Muscle of back (tissue), 11 donors: ENCODE measurements around the gene CFD. TPM values are rescaled to one million over a fixed set of nuclear protein-coding genes. Genes with fewer than 3 reads are reported as not detected.
A peak's percentile ranks its signal among the peaks of the same experiment; 100 is the strongest.
"Not testable (repeated sequence)": the region's sequence is repeated elsewhere in the genome, so short reads cannot be mapped to it uniquely, and the experiment has no call there.

ENCODE experiments used
- DNase-seq, 3 donors: peaks; one replicate each; pipeline versions ENCODE4 v3.0.0 to v3.0.0-alpha.2; 2013
- polyA plus RNA-seq, 10 donors: library from polyadenylated mRNA; unstranded; fragments of 120-200 nt; gene quantifications; one replicate each; pipeline ENCODE4 v1.2.1, GENCODE V29; 2013; ENCODE audit not compliant: insufficient read length in 10 of 10

The CFD gene
- polyA plus RNA-seq, 10 donors = 1.0 to 5.4 (median 1.9) TPM

- DNase-seq = no peak
These were observed 34.6 kb upstream of the CFD start for GRCh38 chr19:824885-825284.

GRCh38 chr19:825897-826644 is 33.4 kb upstream of the CFD start:
- no peak for DNase-seq

GRCh38 chr19:827314-827709 is 32.2 kb upstream of the CFD start:
- DNase-seq = no peak

DNA sequence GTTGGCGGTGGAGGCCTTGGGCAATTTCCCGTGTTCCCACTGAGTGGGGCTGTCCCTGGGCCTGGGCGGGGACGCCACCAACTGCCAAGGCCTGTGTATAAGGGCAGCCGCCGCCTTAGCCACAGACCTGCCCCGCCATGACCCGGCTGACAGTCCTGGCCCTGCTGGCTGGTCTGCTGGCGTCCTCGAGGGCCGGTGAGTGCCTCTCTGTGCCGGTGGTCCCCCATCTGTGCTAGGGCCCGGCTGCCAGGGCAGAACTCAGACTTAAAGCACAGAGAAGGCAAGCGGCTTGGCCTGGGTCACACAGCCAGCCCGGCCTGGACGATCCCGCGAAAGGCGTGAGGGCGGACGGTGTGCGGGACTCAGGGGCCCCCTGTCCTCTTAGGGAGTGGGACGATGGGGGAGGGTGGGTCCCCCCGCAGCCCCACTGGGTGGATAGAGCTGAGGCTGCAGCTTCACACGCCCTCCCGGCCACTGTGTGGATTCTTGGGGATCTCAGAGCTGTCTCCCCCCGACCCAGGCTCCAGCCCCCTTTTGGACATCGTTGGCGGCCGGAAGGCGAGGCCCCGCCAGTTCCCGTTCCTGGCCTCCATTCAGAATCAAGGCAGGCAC is 31.6 kb upstream of the CFD start, which contains the start of gene AZU1:
TSS of gene AZU1 (plus strand) at position 128 of the 612 bp plus-strand sequence. CDS start at position 138, 10 bp downstream.
- DNase-seq = no peak

DNA sequence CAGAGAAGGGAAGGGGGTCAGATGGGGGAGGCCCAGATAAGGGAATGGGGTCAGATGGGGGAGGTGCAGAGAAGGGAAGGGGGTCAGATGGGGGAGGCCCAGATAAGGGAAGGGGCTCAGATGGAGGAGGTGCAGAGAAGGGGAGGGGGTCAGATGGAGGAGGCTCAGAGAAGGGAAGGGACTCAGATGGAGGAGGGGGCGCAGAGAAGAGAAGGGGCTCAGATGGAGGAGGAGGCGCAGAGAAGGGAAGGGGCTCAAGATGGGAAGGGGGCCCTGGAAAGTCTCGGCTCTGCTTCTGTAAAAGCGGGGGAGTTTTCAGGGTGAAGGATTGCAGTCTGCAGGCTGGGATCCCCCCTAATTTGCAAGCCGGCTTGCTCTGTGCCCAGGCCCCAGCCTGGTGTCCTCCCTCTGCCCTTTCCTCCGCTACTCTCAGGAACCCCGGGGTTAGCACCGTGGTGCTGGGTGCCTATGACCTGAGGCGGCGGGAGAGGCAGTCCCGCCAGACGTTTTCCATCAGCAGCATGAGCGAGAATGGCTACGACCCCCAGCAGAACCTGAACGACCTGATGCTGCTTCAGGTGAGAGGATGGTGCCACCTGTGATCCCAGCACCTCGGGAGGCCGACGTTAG is 30.2 kb upstream of the CFD start:
- DNase-seq = no peak

DNA sequence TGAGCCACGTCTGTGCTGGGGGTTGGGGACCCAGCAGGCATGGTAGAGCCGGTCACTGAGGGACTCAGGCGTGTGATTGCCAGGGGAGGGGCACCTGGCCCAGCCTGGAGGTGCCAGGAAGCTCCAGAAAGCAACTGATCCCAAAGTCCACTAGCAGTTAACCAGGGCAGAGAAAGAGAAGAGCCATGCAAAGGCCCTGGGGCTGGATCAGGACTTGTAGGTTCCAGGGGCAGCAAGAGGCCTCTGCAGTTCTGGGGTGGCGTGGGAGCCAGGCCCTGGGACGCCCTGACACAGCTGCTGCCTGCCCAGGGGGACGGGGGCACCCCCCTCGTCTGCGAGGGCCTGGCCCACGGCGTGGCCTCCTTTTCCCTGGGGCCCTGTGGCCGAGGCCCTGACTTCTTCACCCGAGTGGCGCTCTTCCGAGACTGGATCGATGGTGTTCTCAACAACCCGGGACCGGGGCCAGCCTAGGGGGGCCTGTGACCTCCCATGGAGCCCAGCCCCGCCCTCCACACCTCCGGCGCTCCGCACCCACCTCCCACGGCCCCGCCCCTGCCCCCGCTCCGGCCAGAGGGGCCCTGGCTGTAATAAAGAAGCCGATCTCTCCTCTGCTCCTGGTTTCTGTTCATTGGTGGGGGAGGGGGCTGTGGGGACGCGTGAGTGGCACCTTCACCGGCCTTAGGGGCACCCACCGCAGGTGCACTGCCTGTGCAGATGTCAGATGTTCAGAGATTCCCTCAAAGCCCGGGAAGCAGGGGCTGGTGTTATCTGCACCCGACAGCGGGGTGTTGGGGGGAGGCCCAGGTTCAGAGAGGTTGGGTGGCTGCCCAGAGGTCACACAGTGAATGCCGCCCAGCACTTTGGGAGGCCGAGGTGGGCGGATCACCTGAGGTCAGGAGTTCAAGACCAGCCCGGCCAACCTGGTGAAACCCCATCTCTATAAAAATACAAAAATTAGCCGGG is 27.8 kb upstream of the CFD start:
- DNase-seq = no peak

- DNase-seq = no peak
These were observed 25.2 kb upstream of the CFD start for GRCh38 chr19:834216-834615.

- no peak for DNase-seq
These were observed 24.2 kb upstream of the CFD start for GRCh38 chr19:835210-835810.

DNA sequence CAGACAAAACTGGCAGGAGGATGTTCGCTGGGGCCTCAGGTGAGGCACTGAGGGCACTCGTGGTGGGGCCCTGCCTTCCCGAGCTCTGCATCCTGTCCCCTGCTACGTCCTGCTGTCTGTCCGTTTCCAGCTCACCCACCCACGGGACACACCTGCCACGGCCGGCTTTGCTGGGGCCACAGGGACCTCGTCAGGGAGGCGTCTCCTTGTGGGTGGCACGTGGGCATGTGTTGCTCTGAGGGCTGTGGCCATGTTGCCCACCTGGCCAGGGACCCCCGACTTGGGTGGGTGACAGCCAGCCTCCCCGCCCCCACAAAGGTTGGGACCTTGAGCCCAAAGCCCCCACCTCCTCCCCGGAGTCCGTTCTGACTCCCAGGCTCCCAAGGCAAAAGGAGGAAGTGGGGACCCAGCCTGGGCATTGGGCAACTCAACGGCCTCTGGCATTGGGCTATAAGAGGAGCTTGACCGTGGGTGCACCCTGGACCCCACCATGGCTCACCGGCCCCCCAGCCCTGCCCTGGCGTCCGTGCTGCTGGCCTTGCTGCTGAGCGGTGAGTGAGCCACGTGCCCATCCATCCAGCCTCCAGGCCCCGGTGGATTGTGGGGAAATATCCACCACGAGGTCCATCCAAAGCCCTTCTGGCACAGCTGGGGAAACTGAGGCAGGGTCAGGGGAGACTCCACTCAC is 18.8 kb upstream of the CFD start, which contains the start of gene PRTN3:
TSS of gene PRTN3 (plus strand) at position 481 of the 688 bp plus-strand sequence. CDS start at position 491, 10 bp downstream.
- no peak for DNase-seq

DNA sequence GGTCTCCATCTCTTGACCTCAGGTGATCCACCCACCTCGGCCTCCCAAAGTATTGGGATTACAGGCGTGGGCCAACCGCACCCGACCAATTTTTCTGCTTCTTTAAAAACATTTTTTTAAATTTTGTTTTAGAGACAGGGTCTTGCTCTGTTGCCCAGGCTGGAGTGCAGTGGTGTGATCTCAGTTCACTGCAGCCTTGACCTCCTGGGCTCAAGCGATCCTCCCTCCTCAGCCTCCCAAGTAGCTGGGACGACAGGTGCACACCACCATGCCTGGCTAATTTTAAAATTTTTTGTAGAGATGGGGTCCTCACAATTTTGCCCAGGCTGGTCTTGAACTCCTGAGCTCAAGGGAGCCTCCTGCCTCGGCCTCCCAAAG is 16.7 kb upstream of the CFD start:
- DNase-seq = not testable (repeated sequence)

- no peak for DNase-seq
These were observed 16.2 kb upstream of the CFD start for GRCh38 chr19:843180-843835.

GRCh38 chr19:843836-844545 is 15.5 kb upstream of the CFD start:
- DNase-seq = no peak

DNA sequence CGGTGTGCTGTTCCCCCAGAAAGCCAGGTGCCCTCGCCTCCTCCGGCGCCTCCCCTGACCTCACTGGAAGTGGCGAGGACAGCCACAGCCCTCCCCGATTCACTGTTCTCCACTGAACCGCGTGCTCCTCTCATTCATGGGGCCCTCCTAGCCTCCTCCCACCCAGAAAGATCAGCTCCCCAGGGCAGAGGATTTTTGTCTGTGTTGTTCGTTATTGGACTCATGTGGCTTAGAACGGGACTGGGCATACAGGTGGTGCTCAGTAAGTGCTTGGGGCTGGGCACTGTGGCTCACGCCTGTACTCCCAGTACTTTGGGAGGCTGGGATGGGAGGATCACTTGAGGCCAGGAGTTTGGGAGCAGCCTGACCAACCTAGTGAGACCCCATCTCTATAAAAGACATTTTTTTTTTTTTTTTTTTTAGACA is 14.9 kb upstream of the CFD start:
- no peak for DNase-seq

GRCh38 chr19:845707-846521 is 13.6 kb upstream of the CFD start:
- no peak for DNase-seq

DNA sequence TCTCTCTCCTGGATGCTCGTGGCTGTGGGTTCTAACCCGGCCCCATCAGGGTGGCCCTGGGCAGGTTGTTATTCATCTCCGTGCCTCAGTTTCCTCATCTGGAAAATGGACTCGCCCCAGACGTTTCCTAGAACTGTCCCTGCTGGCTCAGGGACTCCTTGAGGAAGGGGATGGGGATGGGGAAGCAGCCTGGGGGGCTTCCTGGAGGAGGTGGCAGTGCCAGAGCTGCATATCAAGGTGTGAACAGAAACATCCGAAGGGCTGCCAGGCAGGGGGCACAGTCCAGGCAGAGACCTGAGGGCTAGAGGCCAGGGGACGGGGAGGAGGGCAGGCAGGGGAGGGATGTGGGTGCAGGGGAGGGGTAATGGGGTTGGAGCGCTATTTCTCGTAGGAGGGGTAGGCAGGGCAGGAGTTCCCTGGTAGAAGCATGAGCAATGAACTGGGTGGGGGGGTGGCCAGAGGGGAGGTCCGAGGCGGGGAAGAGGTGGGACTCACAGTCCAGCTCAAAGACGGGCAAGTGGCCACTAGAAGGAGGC is 11.0 kb upstream of the CFD start:
- no peak for DNase-seq

GRCh38 chr19:849195-849594 is 10.3 kb upstream of the CFD start:
- not testable (repeated sequence) for DNase-seq

DNA sequence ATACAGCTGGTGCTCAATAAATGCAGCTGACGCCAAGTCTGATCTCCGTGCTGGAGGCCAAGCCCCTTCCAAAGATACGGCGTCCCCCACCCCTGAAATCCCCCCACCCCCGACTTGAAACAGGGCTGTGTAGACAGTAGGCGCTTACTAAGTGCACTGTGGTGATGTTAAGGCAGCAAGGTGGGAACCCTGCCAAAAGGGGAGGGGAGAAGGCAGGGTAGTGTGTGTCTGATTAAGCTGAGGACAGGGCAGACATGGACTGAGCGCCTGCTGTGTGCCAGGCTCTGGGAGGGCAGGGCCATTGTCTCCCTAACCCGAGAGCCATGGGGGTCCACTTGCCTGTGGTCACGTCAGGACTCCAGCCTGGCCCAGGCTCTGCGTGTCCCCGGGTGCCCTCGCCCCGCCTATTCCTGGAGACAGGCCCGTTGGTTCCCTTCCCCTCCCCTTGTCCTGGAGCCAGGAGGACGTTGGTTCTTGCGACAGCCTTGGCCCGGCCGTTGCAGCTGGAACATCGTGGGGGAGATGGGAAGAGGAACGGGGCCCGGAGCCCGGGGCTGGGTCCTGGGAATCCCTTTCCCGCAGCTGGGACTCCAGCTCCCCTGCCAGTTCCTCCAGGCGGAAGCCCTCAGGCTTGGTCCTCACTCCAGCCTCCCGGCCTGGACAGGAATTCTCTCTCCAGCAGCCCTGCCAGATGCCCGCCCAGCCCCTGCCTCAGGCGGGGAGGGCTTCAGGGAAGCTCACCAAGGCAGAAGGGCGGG is 9.1 kb upstream of the CFD start:
- DNase-seq = peak; percentile 57 to 92 (median 86)

DNA sequence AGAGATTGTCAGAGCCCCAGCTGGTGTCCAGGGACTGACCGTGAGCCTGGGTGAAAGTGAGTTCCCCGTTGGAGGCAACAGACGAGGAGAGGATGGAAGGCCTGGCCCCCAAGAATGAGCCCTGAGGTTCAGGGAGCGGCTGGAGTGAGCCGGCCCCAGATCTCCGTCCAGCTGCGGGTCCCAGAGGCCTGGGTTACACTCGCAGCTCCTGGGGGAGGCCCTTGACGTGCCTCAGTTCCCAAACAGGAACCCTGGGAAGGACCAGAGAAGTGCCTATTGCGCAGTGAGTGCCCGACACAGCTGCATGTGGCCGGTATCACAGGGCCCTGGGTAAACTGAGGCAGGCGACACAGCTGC is 8.5 kb upstream of the CFD start:
- no peak for DNase-seq
